ENCODE results near the gene KRTAP10-3.

KRTAP10-3 gene

DNA sequence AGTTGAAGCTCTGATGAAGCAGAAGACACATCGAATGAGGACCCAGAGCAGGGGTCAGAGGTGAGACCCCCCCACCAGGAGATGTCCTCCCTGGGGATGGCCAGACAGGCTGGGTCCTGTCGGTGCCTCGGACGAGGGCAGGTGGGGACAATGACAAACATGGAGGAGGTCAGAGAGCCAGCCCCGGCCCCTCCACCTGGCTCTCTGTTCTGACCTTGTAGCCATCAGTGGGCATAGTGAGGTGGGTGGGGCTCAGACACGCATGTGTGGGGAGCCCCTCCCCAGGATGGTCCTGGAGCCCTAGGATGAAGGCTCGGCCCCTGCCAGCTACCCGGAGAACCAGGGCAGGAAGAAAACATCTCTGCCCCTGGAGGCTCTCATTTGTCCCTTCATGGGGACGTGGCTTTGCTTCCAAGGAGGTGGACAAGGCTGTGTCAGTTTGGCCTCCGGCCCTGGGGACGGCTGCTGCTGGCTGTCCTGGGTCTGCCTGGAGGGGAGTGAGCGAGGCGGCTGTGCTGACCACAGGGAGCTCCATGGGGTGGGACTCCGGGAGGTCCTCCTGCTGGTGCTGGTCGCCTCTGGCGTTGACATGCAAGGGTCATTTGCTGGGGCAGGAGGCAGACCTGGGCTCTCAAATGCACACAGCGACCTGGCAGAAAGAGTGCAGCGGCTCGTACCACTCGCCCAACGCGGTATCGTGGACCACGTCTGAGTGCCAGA is 31.2 kb upstream of the KRTAP10-3 start:
- no peak for DNase-seq (ENCODE audit: low read depth)
- no peak for TF ChIP-seq MYC (IDR thresholded peaks at IDR 0.05; ENCODE audit: low read depth, low read length)
- no peak for TF ChIP-seq POLR2A (IDR thresholded peaks at IDR 0.05; ENCODE audit: extremely low read depth, insufficient read length)
- TF ChIP-seq, protein P1, sequence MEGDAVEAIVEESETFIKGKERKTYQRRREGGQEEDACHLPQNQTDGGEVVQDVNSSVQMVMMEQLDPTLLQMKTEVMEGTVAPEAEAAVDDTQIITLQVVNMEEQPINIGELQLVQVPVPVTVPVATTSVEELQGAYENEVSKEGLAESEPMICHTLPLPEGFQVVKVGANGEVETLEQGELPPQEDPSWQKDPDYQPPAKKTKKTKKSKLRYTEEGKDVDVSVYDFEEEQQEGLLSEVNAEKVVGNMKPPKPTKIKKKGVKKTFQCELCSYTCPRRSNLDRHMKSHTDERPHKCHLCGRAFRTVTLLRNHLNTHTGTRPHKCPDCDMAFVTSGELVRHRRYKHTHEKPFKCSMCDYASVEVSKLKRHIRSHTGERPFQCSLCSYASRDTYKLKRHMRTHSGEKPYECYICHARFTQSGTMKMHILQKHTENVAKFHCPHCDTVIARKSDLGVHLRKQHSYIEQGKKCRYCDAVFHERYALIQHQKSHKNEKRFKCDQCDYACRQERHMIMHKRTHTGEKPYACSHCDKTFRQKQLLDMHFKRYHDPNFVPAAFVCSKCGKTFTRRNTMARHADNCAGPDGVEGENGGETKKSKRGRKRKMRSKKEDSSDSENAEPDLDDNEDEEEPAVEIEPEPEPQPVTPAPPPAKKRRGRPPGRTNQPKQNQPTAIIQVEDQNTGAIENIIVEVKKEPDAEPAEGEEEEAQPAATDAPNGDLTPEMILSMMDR (IDR thresholded peaks at IDR 0.05; ENCODE audit: low read depth, low read length) = no peak
- TF ChIP-seq, protein P2, sequence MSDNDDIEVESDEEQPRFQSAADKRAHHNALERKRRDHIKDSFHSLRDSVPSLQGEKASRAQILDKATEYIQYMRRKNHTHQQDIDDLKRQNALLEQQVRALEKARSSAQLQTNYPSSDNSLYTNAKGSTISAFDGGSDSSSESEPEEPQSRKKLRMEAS (IDR thresholded peaks at IDR 0.05; ENCODE audit: low read depth, low read length) = no peak
- H3K4me3 ChIP-seq (ENCODE audit: low read depth, low read length) = no peak overlapping the region

DNA sequence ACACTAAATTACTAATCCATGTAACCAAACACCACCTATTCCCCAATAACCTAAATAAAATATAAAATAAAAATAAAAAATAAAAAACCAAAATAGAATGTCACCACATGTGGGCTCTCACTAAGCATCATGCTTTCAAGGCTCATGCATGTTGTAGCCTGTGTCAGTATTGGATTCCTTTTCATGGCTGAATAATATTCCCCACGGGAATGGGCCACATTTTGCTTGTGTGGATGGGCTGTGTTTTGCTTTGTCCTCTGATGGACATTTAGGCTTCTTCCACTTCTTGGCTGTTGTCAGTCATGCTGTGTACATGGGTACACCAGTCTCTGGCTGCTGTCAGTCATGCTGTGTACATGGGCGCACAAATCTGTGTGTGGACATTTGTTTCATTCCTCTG is 30.5 kb upstream of the KRTAP10-3 start:
- no peak overlapping the region for H3K4me3 ChIP-seq (ENCODE audit: low read depth, low read length)
- no peak for DNase-seq (ENCODE audit: low read depth)
- TF ChIP-seq, protein P1 (IDR thresholded peaks at IDR 0.05; ENCODE audit: low read depth, low read length) = no peak
- TF ChIP-seq, protein P2 (IDR thresholded peaks at IDR 0.05; ENCODE audit: low read depth, low read length) = no peak
- TF ChIP-seq MYC (IDR thresholded peaks at IDR 0.05; ENCODE audit: low read depth, low read length) (no peak), POLR2A (IDR thresholded peaks at IDR 0.05; ENCODE audit: extremely low read depth, insufficient read length) (no peak)

DNA sequence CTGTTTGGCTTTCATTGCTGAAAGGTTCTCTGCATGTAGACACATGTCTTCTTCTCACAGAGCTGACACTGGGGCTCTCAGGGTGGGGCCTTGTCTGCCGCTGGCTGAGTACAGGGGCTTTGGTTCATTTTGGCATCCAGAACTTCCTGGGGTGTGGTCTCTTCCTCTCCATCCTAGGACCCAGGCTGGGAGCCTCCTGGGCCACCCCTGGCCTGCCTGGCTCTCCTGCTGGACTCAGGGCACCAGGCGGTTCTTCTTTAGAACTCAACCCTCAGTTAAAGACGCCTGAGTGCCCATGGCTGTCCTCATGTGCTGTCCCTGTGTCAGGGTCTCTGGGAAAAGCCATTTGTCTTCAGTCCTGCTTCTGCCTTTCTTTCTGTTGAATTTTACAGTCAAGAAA is 27.3 kb upstream of the KRTAP10-3 start:
- no peak for DNase-seq (ENCODE audit: low read depth)
- no peak overlapping the region for H3K4me3 ChIP-seq (ENCODE audit: low read depth, low read length)
- TF ChIP-seq, protein P1 (IDR thresholded peaks at IDR 0.05; ENCODE audit: low read depth, low read length) = no peak

DNA sequence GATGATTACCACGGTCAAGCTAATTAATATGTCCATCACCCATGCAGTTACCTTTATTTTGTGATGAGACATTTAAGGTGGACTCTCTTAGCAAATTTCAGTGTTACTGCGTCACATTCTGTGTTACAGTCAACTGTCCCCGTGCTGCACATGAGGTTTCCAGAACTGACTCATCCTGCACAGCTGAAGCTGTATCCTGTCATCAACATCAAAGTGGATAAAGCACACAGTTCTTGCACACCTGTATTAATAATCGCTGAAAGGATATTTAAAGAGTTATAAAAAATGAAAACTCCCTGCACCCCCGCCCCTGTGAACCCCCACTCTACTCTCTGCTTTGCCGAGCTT is 25.2 kb upstream of the KRTAP10-3 start:
- H3K4me3 ChIP-seq (ENCODE audit: low read depth, low read length) = no peak overlapping the region
- DNase-seq (ENCODE audit: low read depth) = no peak
- TF ChIP-seq, protein P1 (IDR thresholded peaks at IDR 0.05; ENCODE audit: low read depth, low read length) = no peak
- TF ChIP-seq POLR2A (IDR thresholded peaks at IDR 0.05; ENCODE audit: extremely low read depth, insufficient read length) = no peak

DNA sequence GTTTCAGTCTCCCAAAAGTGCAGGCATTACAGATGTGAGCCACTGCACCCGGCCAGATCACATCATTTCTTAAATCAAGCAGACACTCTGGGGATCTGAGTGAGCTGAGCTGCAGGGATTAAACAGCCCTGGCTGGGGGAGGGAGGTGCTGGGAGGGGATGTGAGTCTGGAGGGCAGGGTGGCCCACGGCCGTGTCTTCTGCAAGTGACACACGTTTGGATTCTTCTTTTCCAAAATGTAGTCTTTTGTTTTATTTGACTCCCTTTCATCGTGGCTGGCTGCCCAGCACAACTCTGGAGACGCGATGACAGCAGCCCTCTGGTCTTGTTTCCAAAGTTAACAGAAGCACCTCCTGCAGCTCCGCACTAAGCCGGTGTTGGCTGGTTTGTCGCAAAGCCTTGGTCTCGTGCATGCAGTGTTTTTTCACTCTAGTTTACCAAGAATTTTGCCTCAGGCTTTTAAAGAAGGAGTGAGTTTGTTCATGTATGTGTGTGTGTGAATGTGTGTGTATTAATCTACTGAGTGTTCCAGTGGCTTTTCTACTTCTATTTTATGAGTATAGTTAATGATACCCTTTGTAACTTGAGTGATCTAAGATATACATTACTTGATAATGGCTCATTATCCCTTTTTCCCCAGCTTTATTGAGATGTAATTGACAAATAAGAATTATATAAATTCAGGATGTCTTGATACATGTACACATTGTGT is 24.6 kb upstream of the KRTAP10-3 start:
- DNase-seq (ENCODE audit: low read depth) = no peak
- TF ChIP-seq POLR2A (IDR thresholded peaks at IDR 0.05; ENCODE audit: extremely low read depth, insufficient read length) (no peak), MYC (IDR thresholded peaks at IDR 0.05; ENCODE audit: low read depth, low read length) (no peak)
- TF ChIP-seq, protein P2 (IDR thresholded peaks at IDR 0.05; ENCODE audit: low read depth, low read length) = no peak
- TF ChIP-seq, protein P1 (IDR thresholded peaks at IDR 0.05; ENCODE audit: low read depth, low read length) = no peak
- no peak overlapping the region for H3K4me3 ChIP-seq (ENCODE audit: low read depth, low read length)

DNA sequence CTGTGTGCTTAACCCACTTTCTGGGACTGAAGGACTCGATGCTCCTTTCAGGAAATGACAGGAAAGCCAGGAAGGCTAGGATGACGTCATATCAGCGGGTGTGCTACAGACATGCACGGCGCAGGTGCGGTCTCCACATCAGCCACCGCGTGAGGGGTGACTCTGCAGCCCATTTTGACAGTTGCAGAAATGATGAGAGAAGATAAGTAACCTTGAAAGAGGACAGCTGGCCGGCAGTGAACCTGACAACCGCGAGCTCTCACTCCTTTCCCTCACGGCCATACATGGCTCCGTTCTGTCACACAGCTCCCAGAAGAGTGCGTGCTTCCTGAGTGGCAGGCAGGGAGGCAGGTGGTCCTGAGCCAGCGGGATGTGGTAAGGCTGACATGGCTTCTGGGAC is 23.5 kb upstream of the KRTAP10-3 start:
- no peak overlapping the region for H3K4me3 ChIP-seq (ENCODE audit: low read depth, low read length)
- TF ChIP-seq, protein P1 (IDR thresholded peaks at IDR 0.05; ENCODE audit: low read depth, low read length) = no peak
- TF ChIP-seq POLR2A (IDR thresholded peaks at IDR 0.05; ENCODE audit: extremely low read depth, insufficient read length) = no peak
- TF ChIP-seq MYC (IDR thresholded peaks at IDR 0.05; ENCODE audit: low read depth, low read length) = no peak
- TF ChIP-seq, protein P2 (IDR thresholded peaks at IDR 0.05; ENCODE audit: low read depth, low read length) = no peak
- no peak for DNase-seq (ENCODE audit: low read depth)

Measured in NB4 (cell line).